ENCODE data around the gene AMMECR1. TPM values are rescaled to one million over a fixed set of nuclear protein-coding genes. Genes with fewer than 3 reads are reported as not detected.

Gene AMMECR1
- total RNA-seq, 4 donors from 2014 or later, result 2.2 to 4.2 (median 2.9) TPM

GRCh38 chrX:110215411-110215810 lies 102.5 kb downstream of the AMMECR1 start:
- no peaks in the 10 kb centered on the region for H3K36me3 ChIP-seq
- TF ChIP-seq EP300 (IDR thresholded peaks at IDR 0.05), result no peak
- TF ChIP-seq CTCF (IDR thresholded peaks at IDR 0.05), result no peak
- TF ChIP-seq POLR2A (IDR thresholded peaks at IDR 0.05), result no peak
- no peak for DNase-seq (ENCODE audit: low spot score in 2 of 2)
- WGBS, 2 donors, result 52 to 63% methylated on average over 1 of the region's 1 CpG
- H3K27ac ChIP-seq, result no peak overlapping the region
- H3K27me3 ChIP-seq, result peaks cover 0 to 4% of the 10 kb centered on the region in 2 donors
- H3K4me1 ChIP-seq, result no peaks in the 10 kb centered on the region
- no peak overlapping the region for H3K4me3 ChIP-seq
- H3K9me3 ChIP-seq, result no peaks in the 10 kb centered on the region

- Histone ChIP-seq H3K4me1 (no peaks in the 10 kb centered on the region), H3K4me3 (no peak overlapping the region), H3K9me3 (no peaks in the 10 kb centered on the region), H3K27me3 (peaks cover 0 to 4% of the 10 kb centered on the region in 2 donors), H3K36me3 (no peaks in the 10 kb centered on the region), H3K27ac (no peak overlapping the region)
- WGBS, 2 donors, result 86 to 100% methylated on average over 1 of the region's 1 CpG
- DNase-seq (ENCODE audit: low spot score in 2 of 2), result no peak
- TF ChIP-seq CTCF (IDR thresholded peaks at IDR 0.05) (no peak), POLR2A (IDR thresholded peaks at IDR 0.05) (no peak), EP300 (IDR thresholded peaks at IDR 0.05) (no peak)
Measured at GRCh38 chrX:110214684-110215083, 103.2 kb downstream of the AMMECR1 start.

- Histone ChIP-seq H3K27me3 (peaks cover 0 to 4% of the 10 kb centered on the region in 2 donors), H3K27ac (no peak overlapping the region), H3K4me1 (no peaks in the 10 kb centered on the region), H3K9me3 (no peaks in the 10 kb centered on the region), H3K4me3 (no peak overlapping the region), H3K36me3 (no peaks in the 10 kb centered on the region)
- 88 to 95% methylated on average over 1 of the region's 1 CpG for WGBS, 2 donors
- DNase-seq (ENCODE audit: low spot score in 2 of 2), result no peak
- TF ChIP-seq EP300 (IDR thresholded peaks at IDR 0.05), result no peak
- no peak for TF ChIP-seq CTCF (IDR thresholded peaks at IDR 0.05)
- TF ChIP-seq POLR2A (IDR thresholded peaks at IDR 0.05), result no peak
Measured at GRCh38 chrX:110213183-110213582, 104.7 kb downstream of the AMMECR1 start.

GRCh38 chrX:110212299-110212698 lies 105.6 kb downstream of the AMMECR1 start:
- 74 to 87% methylated on average over 3 of the region's 3 CpGs for WGBS, 2 donors
- H3K36me3 ChIP-seq, result no peaks in the 10 kb centered on the region
- H3K4me1 ChIP-seq, result no peaks in the 10 kb centered on the region
- no peak overlapping the region for H3K4me3 ChIP-seq
- no peak for DNase-seq (ENCODE audit: low spot score in 2 of 2)
- peaks cover 0 to 4% of the 10 kb centered on the region in 2 donors for H3K27me3 ChIP-seq
- TF ChIP-seq CTCF (IDR thresholded peaks at IDR 0.05) (no peak), POLR2A (IDR thresholded peaks at IDR 0.05) (no peak), EP300 (IDR thresholded peaks at IDR 0.05) (no peak)
- H3K27ac ChIP-seq, result no peak overlapping the region
- H3K9me3 ChIP-seq, result no peaks in the 10 kb centered on the region

GRCh38 chrX:110211340-110211739 lies 106.5 kb downstream of the AMMECR1 start:
- Histone ChIP-seq H3K4me3 (no peak overlapping the region), H3K36me3 (no peaks in the 10 kb centered on the region), H3K9me3 (no peaks in the 10 kb centered on the region), H3K4me1 (no peaks in the 10 kb centered on the region), H3K27ac (no peak overlapping the region), H3K27me3 (peaks cover 0 to 11% of the 10 kb centered on the region in 2 donors)
- DNase-seq (ENCODE audit: low spot score in 2 of 2), result no peak
- TF ChIP-seq CTCF (IDR thresholded peaks at IDR 0.05), result no peak
- no peak for TF ChIP-seq EP300 (IDR thresholded peaks at IDR 0.05)
- no peak for TF ChIP-seq POLR2A (IDR thresholded peaks at IDR 0.05)
- 63 to 100% methylated on average over 1 of the region's 1 CpG for WGBS, 2 donors

All from tibial nerve (tissue), 4 donors.